ENCODE data around the gene MBP.

- no peak for TF ChIP-seq ZBTB7A (IDR thresholded peaks at IDR 0.05; ENCODE audit: low read depth)
- TF ChIP-seq EP300 (IDR thresholded peaks at IDR 0.05; ENCODE audit: borderline replicate concordance): no peak
- TF ChIP-seq YY1 (IDR thresholded peaks at IDR 0.05; ENCODE audit: low read depth): no peak
- no peak for TF ChIP-seq TEAD4 (IDR thresholded peaks at IDR 0.05)
- no peak for TF ChIP-seq REST (IDR thresholded peaks at IDR 0.05; ENCODE audit: low read depth)
These were observed 158.2 kb downstream of the MBP start for GRCh38 chr18:76974386-76974785.
